Subcutaneous adipose tissue (tissue), 4 donors: ENCODE measurements around the gene TTI1. TPM values are rescaled to one million over a fixed set of nuclear protein-coding genes. Genes with fewer than 3 reads are reported as not detected.

Source experiments
- CTCF ChIP-seq: fragments of 450-650 bp; IDR thresholded peaks from one replicate; pipeline ENCODE4 v1.5.1; 2016; ENCODE audit warnings: low read depth, mild to moderate bottlenecking, control low read depth, antibody characterized with exemption, moderate library complexity
- total RNA-seq, 4 donors: library from RNA; depleted of rRNA; stranded (reverse); fragments of >200 nt; gene quantifications; one replicate each; pipeline ENCODE4 v1.1.0, GENCODE V29; 2016

The TTI1 gene
- total RNA-seq, 4 donors from 2014 or later, result 9.6 to 14.8 (median 12.6) TPM

- TF ChIP-seq CTCF, result no peak
Measured at GRCh38 chr20:38052870-38053269, 19.6 kb upstream of the TTI1 start.

DNA sequence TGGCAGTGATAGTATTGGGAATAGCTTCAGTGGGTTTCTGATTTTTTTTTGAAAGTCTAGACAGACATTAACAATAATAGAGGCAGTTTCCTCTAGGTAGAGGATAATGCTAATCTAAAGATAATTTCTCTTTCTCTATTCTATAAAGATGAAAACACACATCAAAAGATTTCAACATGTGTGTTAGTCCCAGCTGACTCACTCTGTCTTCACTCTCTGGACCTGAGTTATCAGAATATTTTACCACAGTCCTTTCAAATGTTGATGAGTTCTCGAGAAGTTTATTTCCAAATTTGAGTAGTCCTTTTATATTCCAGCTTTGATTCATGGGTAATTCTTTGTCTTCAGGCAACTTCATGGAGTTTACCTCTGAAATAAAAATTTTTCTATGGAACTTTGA lies 17.4 kb upstream of the TTI1 start:
- TF ChIP-seq CTCF, result no peak

GRCh38 chr20:38049800-38050199 lies 16.5 kb upstream of the TTI1 start:
- no peak for TF ChIP-seq CTCF

GRCh38 chr20:38046572-38046971 lies 13.3 kb upstream of the TTI1 start:
- no peak for TF ChIP-seq CTCF

- no peak for TF ChIP-seq CTCF
Measured at GRCh38 chr20:38044685-38045084, 11.4 kb upstream of the TTI1 start.

- TF ChIP-seq CTCF, result no peak
Measured at GRCh38 chr20:38043512-38044300, 10.4 kb upstream of the TTI1 start.

DNA sequence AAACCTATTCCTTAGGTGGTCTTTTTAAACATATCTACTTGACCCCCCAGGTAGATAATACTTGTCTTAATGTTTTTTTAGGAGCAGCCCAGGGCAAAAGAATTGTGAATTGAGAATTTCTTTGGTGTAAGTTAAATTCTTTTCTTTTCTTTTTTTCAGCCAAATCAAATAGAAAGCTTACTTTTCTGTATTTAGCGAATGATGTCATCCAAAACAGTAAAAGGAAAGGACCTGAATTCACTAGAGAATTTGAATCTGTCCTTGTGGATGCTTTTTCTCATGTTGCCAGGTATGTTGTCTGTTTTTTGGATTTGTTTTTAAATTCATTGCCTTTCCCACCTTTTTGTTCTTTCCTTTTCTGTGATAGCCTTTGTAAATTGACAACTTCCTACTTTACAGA lies 7.0 kb upstream of the TTI1 start:
- TF ChIP-seq CTCF, result no peak
